K562 (cell line): Measurements from ENCODE around the gene CENPP. TPM values are rescaled to one million over a fixed set of nuclear protein-coding genes. Genes with fewer than 3 reads are reported as not detected.

Experiments
- ATAC-seq: fragments of 200-7000 bp; cut with Tn5 transposase; 3 replicates; pipeline ENCODE4 v1.9.1; 2020; ENCODE audit warnings: moderate library complexity
- BruUV-seq: library from RNA; stranded (reverse); fragments of 400-500 nt; replicated peaks from 2 replicates; lab custom pipeline; 2021; lab: Mats Ljungman, UMichigan
- CTCF ChIA-PET: fragments of 300-600 bp; formaldehyde crosslinking; extraction: SDS; loops from one replicate; lab custom pipeline; 2021; ENCODE audit warnings: low intra/inter-chr PET ratio; lab: Yijun Ruan, JAX
- POLR2A ChIA-PET: fragments of 300-600, 350-650 bp; sonication (Branson Sonifier 250); formaldehyde crosslinking; extraction: SDS; loops from one replicate; lab custom pipeline; 2021; ENCODE audit warnings: antibody characterized with exemption, inconsistent platforms; lab: Yijun Ruan, JAX
- DNase-seq, 4 experiments: peaks; one replicate each; pipeline versions ENCODE4 v3.0.0 to v3.0.0-alpha.2; 2011 to 2018; ENCODE audit warnings: low spot score in 3 of 4, mixed read lengths in 3 of 4; ENCODE audit errors: extremely low read depth in 1 of 4
- FAIRE-seq: peaks from 2 replicates; lab custom pipeline; 2011; peaks lifted over from hg19 to GRCh38; lab: Jason Lieb, UNC
- H2AFZ ChIP-seq: 2 replicates; pipeline ENCODE4 v1.6.0; 2011; ENCODE audit warnings: low read depth, low read length, control low read depth, inconsistent platforms
- H3K27ac ChIP-seq: fragments of 200-600 bp; 3 replicates; pipeline ENCODE4 v1.8.0; 2011; ENCODE audit warnings: low read depth, mild to moderate bottlenecking, control low read depth, inconsistent platforms, low read length, moderate library complexity, mixed read lengths; ENCODE audit errors: extremely low read depth
- H3K27me3 ChIP-seq, 2 experiments: fragments of 300-600 bp in 1 of 2; 2 replicates in 1 of 2; 3 replicates in 1 of 2; pipeline versions ENCODE4 v1.6.0 to v1.8.0; 2011; ENCODE audit warnings: inconsistent platforms in 2 of 2, low read length in 2 of 2, mild to moderate bottlenecking in 1 of 2, mixed read lengths in 1 of 2, moderate library complexity in 1 of 2; ENCODE audit not compliant: control insufficient read depth in 2 of 2, insufficient read depth in 2 of 2
- H3K36me3 ChIP-seq: fragments of 300-600 bp; 3 replicates; pipeline ENCODE4 v1.8.0; 2011; ENCODE audit warnings: mild to moderate bottlenecking, low read length, inconsistent platforms; ENCODE audit not compliant: control insufficient read depth, insufficient read depth
- H3K4me1 ChIP-seq, 2 experiments: fragments of 200-600 bp in 1 of 2; replicated peaks in 1 of 2; 2 replicates in 1 of 2; 3 replicates in 1 of 2; pipeline versions ENCODE4 v1.5.1 to v1.8.0; 2011; ENCODE audit warnings: inconsistent platforms in 2 of 2, low read length in 2 of 2, mild to moderate bottlenecking in 1 of 2, mixed read lengths in 1 of 2, moderate library complexity in 1 of 2; ENCODE audit not compliant: control insufficient read depth in 2 of 2, insufficient read depth in 2 of 2
- H3K4me2 ChIP-seq: 2 replicates; pipeline ENCODE4 v1.6.1; 2011; ENCODE audit warnings: low read length, control low read depth, inconsistent platforms, mixed read lengths; ENCODE audit not compliant: insufficient read depth
- H3K4me3 ChIP-seq: fragments of 200-600 bp; sonication (generic), shearing (Covaris generic); 2 replicates; pipeline ENCODE4 v1.5.1; 2016; ENCODE audit warnings: control low read depth, inconsistent platforms
- H3K79me2 ChIP-seq: fragments of 200-600 bp; 3 replicates; pipeline ENCODE4 v1.8.0; 2011; ENCODE audit warnings: low read length, inconsistent platforms; ENCODE audit not compliant: control insufficient read depth, insufficient read depth
- H3K9ac ChIP-seq, 2 experiments: 2 replicates each; pipeline versions ENCODE4 v1.6.0 to v1.6.1; 2011; ENCODE audit warnings: low read depth in 2 of 2, low read length in 2 of 2, control low read depth in 1 of 2, inconsistent platforms in 1 of 2, mild to moderate bottlenecking in 1 of 2, mixed read lengths in 1 of 2; ENCODE audit not compliant: insufficient read depth in 1 of 2
- H3K9me1 ChIP-seq: one replicate; pipeline ENCODE4 v1.6.0; 2011; ENCODE audit warnings: inconsistent platforms, mild to moderate bottlenecking, low read length, moderate library complexity; ENCODE audit not compliant: control insufficient read depth, insufficient read depth
- H3K9me3 ChIP-seq: replicated peaks from 2 replicates; pipeline ENCODE4 v1.5.1; 2011; ENCODE audit warnings: low read depth, low read length, inconsistent platforms; ENCODE audit not compliant: control insufficient read depth, insufficient read depth
- H4K20me1 ChIP-seq: replicated peaks from 2 replicates; pipeline ENCODE4 v1.6.1; 2011; ENCODE audit warnings: low read length, inconsistent platforms, mixed read lengths; ENCODE audit not compliant: control insufficient read depth, insufficient read depth
- ARID4B ChIP-seq: sonication (generic); formaldehyde crosslinking; IDR thresholded peaks from 2 replicates; pipeline ENCODE4 v1.8.0; 2022; ENCODE audit warnings: mild to moderate bottlenecking, missing genetic modification reagents
- BRF1 ChIP-seq: IDR thresholded peaks from 3 replicates; pipeline ENCODE4 v1.6.1; 2011; ENCODE audit warnings: borderline replicate concordance, mild to moderate bottlenecking; ENCODE audit not compliant: insufficient read length; ENCODE audit errors: extremely low read depth
- CBX3 ChIP-seq, 2 experiments: IDR thresholded peaks; 1 replicate in 1 of 2; 2 replicates in 1 of 2; pipeline ENCODE4 v1.6.1; 2012; ENCODE audit warnings: inconsistent platforms in 2 of 2, low read length in 2 of 2, borderline replicate concordance in 1 of 2, control low read depth in 1 of 2
- HMG20A ChIP-seq: fragments of 450-650 bp; formaldehyde crosslinking; conservative IDR thresholded peaks from 2 replicates; pipeline ENCODE4 v1.4.0; 2020; ENCODE audit warnings: mild to moderate bottlenecking, mixed read lengths
- WGBS: fragments of 100-300 bp; shearing (Covaris generic); methylation state at CpG from one replicate; pipeline ENCODE4 v1.1.6; 2016; ENCODE audit warnings: low coverage, mixed read lengths; ENCODE audit not compliant: insufficient coverage; ENCODE audit errors: missing lambda C conversion rate; 5-methylcytosine and 5-hydroxymethylcytosine counted together
- in situ Hi-C: fragments of 300-500 bp; cut with MboI; formaldehyde crosslinking; loops from 4 replicates; pipeline ENCODE4 v1.15.0; 2018; ENCODE audit warnings: inconsistent platforms, mixed read lengths
- intact Hi-C: fragments of 100-400 bp; cut with micrococcal nuclease; formaldehyde crosslinking; loops from 2 replicates; pipeline ENCODE4 v1.14.2; 2022
- polyA plus RNA-seq, 8 experiments: library from polyadenylated mRNA; depleted of rRNA in 4 of 8; stranded (reverse) in 5 of 8; unstranded in 3 of 8; fragments of >200 nt; fragmentation: Nextera tagmentation in 2 of 8; fragmentation: Illumina TruSeq in 1 of 8; extraction: Ambion mirVana in 2 of 8; extraction: Trizol in 1 of 8; gene quantifications; 2 replicates each; pipeline versions ENCODE4 v1.2.1 to v1.2.3, GENCODE V29; 2011 to 2014; ENCODE audit warnings: inconsistent platforms in 1 of 8, missing spikeins in 1 of 8
- total RNA-seq, 7 experiments: library from RNA; depleted of rRNA in 6 of 7; stranded (reverse); fragments of >200 nt in 6 of 7; fragmentation: Illumina TruSeq in 2 of 7; extraction: Trizol in 2 of 7; gene quantifications; 2 replicates each; pipeline versions ENCODE4 v1.2.1 to v1.2.3, GENCODE V29; 2011 to 2021; ENCODE audit warnings: low replicate concordance in 1 of 7
- TF ChIP-seq, protein P1 (sequence below): fragments of 450-650 bp; IDR thresholded peaks from 2 replicates; pipeline ENCODE4 v1.6.1; 2017; ENCODE audit warnings: antibody characterized with exemption

Gene CENPP
- total and polyA plus RNA-seq, 9 of the 15 experiments (the other 6 are each of a cell fraction or from before 2014, with no cell fraction given): 8.0 to 28.5 (median 17.9) TPM

DNA sequence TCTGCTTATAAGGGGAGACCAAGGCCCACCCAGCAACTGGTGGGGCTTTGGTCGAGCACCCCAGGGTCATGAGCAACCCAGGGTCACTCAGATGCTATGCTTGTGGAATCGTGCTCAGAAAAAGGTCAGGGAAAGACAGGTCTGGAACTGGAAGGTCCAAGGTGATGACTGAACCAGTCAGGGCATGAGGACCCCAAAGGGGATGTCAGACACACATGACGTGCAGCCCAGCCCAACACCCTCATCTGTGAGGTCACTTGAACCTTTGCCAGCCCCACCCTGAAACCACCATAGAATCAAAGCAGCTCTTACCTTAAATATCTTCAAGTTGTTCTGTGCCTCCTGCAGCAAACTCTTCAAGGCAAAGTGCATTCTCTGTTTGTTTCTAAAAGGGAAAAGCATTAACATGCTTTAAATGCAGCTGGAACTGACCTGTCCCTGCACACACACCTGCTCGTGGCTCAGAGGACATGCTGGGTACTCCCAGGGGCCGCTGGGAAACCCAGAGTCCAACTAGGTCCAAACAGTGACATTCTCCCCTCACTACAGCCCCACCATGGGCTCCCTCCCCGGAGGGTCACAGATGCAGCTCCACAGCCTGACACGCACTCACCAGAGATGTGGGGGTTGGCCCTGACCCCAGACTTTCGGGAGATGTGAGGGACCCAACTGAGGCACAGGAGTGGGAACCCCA lies 314.8 kb downstream of the CENPP start:
- 85% methylated on average over 8 of the region's 8 CpGs for WGBS
- BruUV-seq: no TSS peak
- H4K20me1 ChIP-seq: no peaks in the 10 kb centered on the region; the same call in 1 of the 2 replicates
- POLR2A ChIA-PET: interaction anchor here (0.6 kb wide), 1 partner anchor 135 kb away, joined by 3 read pairs; no protein-coding TSS in a partner anchor
- in situ Hi-C loops: no loop called here
- H3K9me1 ChIP-seq: no peaks in the 10 kb centered on the region
- no peak overlapping the region for H3K4me3 ChIP-seq
- no peak for TF ChIP-seq CBX3 (IDR thresholded peaks at IDR 0.05; ENCODE audit: borderline replicate concordance in 1 of 2, low read length in 2 of 2)
- no peak for TF ChIP-seq ARID4B
- no peak for TF ChIP-seq HMG20A (CRISPR knock-in tag)
- TF ChIP-seq, protein P1, sequence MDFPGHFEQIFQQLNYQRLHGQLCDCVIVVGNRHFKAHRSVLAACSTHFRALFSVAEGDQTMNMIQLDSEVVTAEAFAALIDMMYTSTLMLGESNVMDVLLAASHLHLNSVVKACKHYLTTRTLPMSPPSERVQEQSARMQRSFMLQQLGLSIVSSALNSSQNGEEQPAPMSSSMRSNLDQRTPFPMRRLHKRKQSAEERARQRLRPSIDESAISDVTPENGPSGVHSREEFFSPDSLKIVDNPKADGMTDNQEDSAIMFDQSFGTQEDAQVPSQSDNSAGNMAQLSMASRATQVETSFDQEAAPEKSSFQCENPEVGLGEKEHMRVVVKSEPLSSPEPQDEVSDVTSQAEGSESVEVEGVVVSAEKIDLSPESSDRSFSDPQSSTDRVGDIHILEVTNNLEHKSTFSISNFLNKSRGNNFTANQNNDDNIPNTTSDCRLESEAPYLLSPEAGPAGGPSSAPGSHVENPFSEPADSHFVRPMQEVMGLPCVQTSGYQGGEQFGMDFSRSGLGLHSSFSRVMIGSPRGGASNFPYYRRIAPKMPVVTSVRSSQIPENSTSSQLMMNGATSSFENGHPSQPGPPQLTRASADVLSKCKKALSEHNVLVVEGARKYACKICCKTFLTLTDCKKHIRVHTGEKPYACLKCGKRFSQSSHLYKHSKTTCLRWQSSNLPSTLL: no peak
- TF ChIP-seq BRF1: no peak
- H3K4me2 ChIP-seq: no peak overlapping the region
- intact Hi-C loops: no loop called here
- H3K9me3 ChIP-seq: no peaks in the 10 kb centered on the region
- H3K9ac ChIP-seq: peak overlapping the region in 1 of 2 experiments; percentile 40; a peak in 1 of 4 replicates
- no peak for FAIRE-seq
- H2AFZ ChIP-seq: no peak overlapping the region
- H3K36me3 ChIP-seq: peaks cover 80% of the 10 kb centered on the region
- CTCF ChIA-PET: no interaction called here
- ATAC-seq: no peak
- no peak for DNase-seq
- H3K27me3 ChIP-seq: no peaks in the 10 kb centered on the region
- H3K27ac ChIP-seq: no peak overlapping the region
- H3K4me1 ChIP-seq: no peaks in the 10 kb centered on the region
- H3K79me2 ChIP-seq: no peaks in the 10 kb centered on the region
